Breast epithelium (tissue), 3 donors: Measurements from ENCODE around the gene ASCC2.

Experiments used
- CTCF ChIP-seq, 3 donors: fragments of 450-650 bp; IDR thresholded peaks; one replicate each; pipeline ENCODE4 v1.5.1; 2016 to 2017; ENCODE audit warnings: antibody characterized with exemption in 3 of 3, mild to moderate bottlenecking in 3 of 3, moderate library complexity in 3 of 3
- POLR2A ChIP-seq: fragments of 450-650 bp; IDR thresholded peaks from one replicate; pipeline ENCODE4 v1.6.1; 2016; ENCODE audit warnings: antibody characterized with exemption, mild to moderate bottlenecking, moderate library complexity
- POLR2AphosphoS5 ChIP-seq, 3 donors: sonication (generic); formaldehyde crosslinking; IDR thresholded peaks; one replicate each; pipeline ENCODE4 v1.6.1; 2017; ENCODE audit warnings: antibody characterized with exemption in 3 of 3

DNA sequence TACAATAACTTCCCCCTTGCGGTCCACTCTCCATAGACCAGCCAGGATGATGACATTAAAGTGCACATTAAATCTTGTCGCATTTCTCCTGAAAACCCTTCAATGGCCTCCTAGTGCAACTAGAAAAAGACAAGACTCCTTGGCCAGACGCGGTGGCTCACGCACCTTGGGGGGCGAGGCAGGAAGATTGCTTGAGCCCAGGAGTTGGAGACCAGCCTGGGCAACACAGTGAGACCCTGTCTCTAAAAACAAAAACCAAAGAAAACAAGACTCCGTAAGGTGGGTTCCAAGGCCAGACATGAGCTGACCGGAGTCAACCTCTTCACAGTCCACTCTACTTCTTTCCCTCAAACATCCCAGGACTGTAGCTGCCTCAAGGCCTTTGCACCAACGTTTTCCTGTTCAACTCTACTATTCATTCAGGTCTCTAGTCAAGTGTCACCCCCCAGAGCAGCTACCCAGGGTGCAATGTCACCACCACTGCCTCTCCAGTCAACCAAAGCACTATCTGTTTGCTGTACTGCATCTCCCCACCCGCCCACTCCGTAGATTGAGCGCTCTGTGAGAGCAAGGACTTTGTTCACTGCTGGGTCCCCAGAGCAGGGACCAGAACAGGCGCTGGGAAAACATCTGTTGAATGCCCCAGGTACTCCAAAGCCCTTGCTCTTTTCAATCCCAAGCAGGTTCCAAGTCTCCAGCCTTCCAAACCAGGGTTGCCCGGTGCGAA, 72.0 kb downstream of the ASCC2 start:
- no peak for TF ChIP-seq CTCF (IDR thresholded peaks at IDR 0.05)
- TF ChIP-seq POLR2A: no peak
- TF ChIP-seq POLR2AphosphoS5 (IDR thresholded peaks at IDR 0.05): no peak
